ENCODE results near the gene MMP24OS. TPM values are rescaled to one million over a fixed set of nuclear protein-coding genes. Genes with fewer than 3 reads are reported as not detected.

Gene MMP24OS
- total and polyA plus RNA-seq, 10 of the 15 experiments (the other 5 are each of a cell fraction or from before 2014, with no cell fraction given): 2.0 to 30.9 (median 10.9) TPM

- TF ChIP-seq LARP7 (IDR thresholded peaks at IDR 0.05): no peak
Measured at GRCh38 chr20:35304956-35305355, 27.0 kb upstream of the MMP24OS start (continued).

- peaks cover 3% of the 10 kb centered on the region for H3K4me1 ChIP-seq (ENCODE audit: control insufficient read depth, insufficient read depth, low read length)
- peaks cover 3 to 5% of the 10 kb centered on the region in 2 experiments; a peak in 2 of 4 replicates for H3K36me3 ChIP-seq (ENCODE audit: control insufficient read depth in 2 of 2, insufficient read depth in 2 of 2, low read length in 1 of 2)
- no peak overlapping the region for H3K4me3 ChIP-seq
- no peak overlapping the region for H3K27ac ChIP-seq (ENCODE audit: control insufficient read depth, insufficient read depth)
- in situ Hi-C loops (cut with MboI) (loop anchor here (5.0 kb wide), 1 partner anchor 143 kb away; no protein-coding TSS in a partner anchor), intact Hi-C loops (cut with micrococcal nuclease; ENCODE audit: unreplicated experiment) (loop anchor here (1.0 kb wide), 3 partner anchors 25 to 143 kb away; no protein-coding TSS in a partner anchor)
- H3K4me2 ChIP-seq (ENCODE audit: control insufficient read depth, insufficient read depth): no peak overlapping the region
- no peaks in the 10 kb centered on the region for H3K79me2 ChIP-seq (ENCODE audit: control insufficient read depth, insufficient read depth, low read length)
- peak overlapping the region; percentile 43 for H2AFZ ChIP-seq (ENCODE audit: control insufficient read depth, low read depth, low read length)
- DNase-seq (ENCODE audit: low read depth, low spot score): peak; percentile 31
- no peak overlapping the region for H3K9ac ChIP-seq (ENCODE audit: control insufficient read depth, insufficient read depth, low read length)
- no peaks in the 10 kb centered on the region for H4K20me1 ChIP-seq (ENCODE audit: control insufficient read depth, insufficient read depth)
- no peaks in the 10 kb centered on the region for H3K9me3 ChIP-seq (replicated peaks; ENCODE audit: control insufficient read depth, insufficient read depth, low read length)
- BruUV-seq (replicated peaks): no TSS peak
- no peaks in the 10 kb centered on the region for H3K27me3 ChIP-seq (replicated peaks in 1 of 2; ENCODE audit: control insufficient read depth in 2 of 2, insufficient read depth in 2 of 2, low read length in 1 of 2)
- ATAC-seq: peak; percentile 98
- ChIA-PET SMC1A (ENCODE audit: uncharacterized antibody, unreplicated experiment) (interaction anchor here (0.5 to 2.7 kb wide), 3 partner anchors 25 to 486 kb away, joined by 3 to 9 read pairs (median 3); no protein-coding TSS in a partner anchor), RAD21 (ENCODE audit: unreplicated experiment) (interaction anchor here (0.9 to 2.2 kb wide), 7 partner anchors 11 to 157 kb away, joined by 3 to 8 read pairs (median 3); no protein-coding TSS in a partner anchor), POLR2A (interaction anchor here (0.8 to 1.2 kb wide), 2 partner anchors 25 to 28 kb away, joined by 3 to 4 read pairs; no protein-coding TSS in a partner anchor), CTCF (interaction anchor here (0.7 to 7.3 kb wide), 24 partner anchors 8 to 590 kb away, joined by 3 to 81 read pairs (median 4); partner anchors contain the start of genes EIF6 and FAM83C)
- FAIRE-seq: peak; percentile 93
- WGBS (ENCODE audit: insufficient coverage, insufficient replicate concordance, low lambda C conversion rate, missing lambda C conversion rate): 29% methylated on average over 18 of the region's 18 CpGs
- TF ChIP-seq IKZF2 (IDR thresholded peaks at IDR 0.05) (peak in 1 of 2 experiments; percentile 28; a peak in 1 of 4 replicates), KAT2A (conservative IDR thresholded peaks at IDR 0.05; ENCODE audit: control insufficient read depth, low read depth, low read length) (no peak), ZNF592 (IDR thresholded peaks at IDR 0.05) (peak; percentile 35; the same call in 1 of the 2 replicates), RAD21 (IDR thresholded peaks at IDR 0.05; ENCODE audit: insufficient read depth, low read depth, low read length) (peak; percentile 92), SMC3 (IDR thresholded peaks at IDR 0.05; ENCODE audit: borderline replicate concordance, low read length) (peak; percentile 76), MTA2 (IDR thresholded peaks at IDR 0.05; ENCODE audit: low read depth) (0 out of 2 replicates have a peak, but pooled peaks have one; percentile 9), NBN (IDR thresholded peaks at IDR 0.05) (0 out of 2 replicates have a peak, but pooled peaks have one; percentile 34), LARP7 (IDR thresholded peaks at IDR 0.05) (peak; percentile 13; the same call in 1 of the 2 replicates), CTCF (IDR thresholded peaks at IDR 0.05 in 2 of 3, conservative IDR thresholded peaks at IDR 0.05 in 1 of 3; ENCODE audit: control insufficient read depth in 2 of 3, extremely low read depth in 1 of 3, insufficient read depth in 1 of 3, low read depth in 3 of 3, low read length in 3 of 3) (peak; percentile 93 to 94 (median 94)), PKNOX1 (IDR thresholded peaks at IDR 0.05) (peak; percentile 43; the same call in 1 of the 2 replicates), YY1 (IDR thresholded peaks at IDR 0.05; ENCODE audit: low read depth, low read length) (peak; percentile 79; the same call in 1 of the 2 replicates)
Measured at GRCh38 chr20:35303735-35304491, 26.0 kb upstream of the MMP24OS start.
